ENCODE data around the gene MTAP. TPM values are rescaled to one million over a fixed set of nuclear protein-coding genes. Genes with fewer than 3 reads are reported as not detected.

MTAP gene
- total RNA-seq, 4 donors from 2014 or later = 20.4 to 50.2 (median 30.4) TPM

DNA sequence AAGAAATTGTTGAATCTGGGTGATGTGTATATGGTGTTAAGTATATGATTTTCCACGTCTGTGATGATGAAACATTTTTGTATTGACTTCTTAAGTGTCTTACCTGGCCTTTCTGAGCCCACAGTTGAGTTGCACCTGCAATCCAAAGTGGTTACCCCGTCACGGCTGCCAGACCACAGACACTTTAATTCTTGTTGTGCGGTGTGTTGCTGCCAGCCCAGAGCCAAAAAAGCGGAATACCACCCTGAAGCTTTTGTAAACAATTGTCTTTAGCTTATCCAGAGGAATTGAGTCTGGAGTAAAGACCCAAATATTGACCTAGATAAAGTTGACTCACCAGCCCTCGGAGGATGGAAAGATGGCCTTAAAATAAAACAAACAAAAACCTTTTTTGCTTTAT is 35.1 kb downstream of the MTAP start:
- Histone ChIP-seq H3K27ac (no peak overlapping the region), H3K4me1 (no peaks in the 10 kb centered on the region), H3K9me3 (no peaks in the 10 kb centered on the region), H3K4me3 (no peak overlapping the region), H3K36me3 (peaks cover 2 to 95% (median 20%) of the 10 kb centered on the region in 3 donors), H3K27me3 (no peaks in the 10 kb centered on the region)
- 95% methylated on average over 6 of the region's 6 CpGs for WGBS, 2 donors
- DNase-seq (ENCODE audit: low spot score in 2 of 2) = no peak
- TF ChIP-seq EP300 (IDR thresholded peaks at IDR 0.05) (no peak), CTCF (IDR thresholded peaks at IDR 0.05) (no peak), POLR2A (IDR thresholded peaks at IDR 0.05) (no peak)

DNA sequence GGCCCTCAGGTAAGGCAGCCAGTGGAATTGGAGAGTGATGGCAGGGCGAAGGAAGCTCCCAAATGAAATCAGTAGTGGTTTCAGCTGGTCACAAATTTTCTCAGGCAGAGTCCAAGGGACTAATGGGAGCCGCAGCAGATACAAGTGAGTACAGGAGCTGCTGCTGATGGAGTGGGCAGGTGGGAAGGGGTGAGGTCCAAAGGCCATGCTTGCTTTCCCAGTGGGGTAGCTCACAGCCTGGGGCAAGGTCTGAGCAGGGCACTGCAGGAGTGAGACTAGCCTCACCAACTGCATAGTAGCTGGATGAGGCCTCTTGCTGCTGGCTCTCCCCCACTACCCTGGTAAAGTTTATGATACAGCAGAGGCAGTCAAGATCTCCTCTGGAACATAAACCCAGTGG is 38.2 kb downstream of the MTAP start:
- Histone ChIP-seq H3K4me3 (no peak overlapping the region), H3K9me3 (peaks cover 0 to 12% (median 4%) of the 10 kb centered on the region in 4 donors), H3K27me3 (no peaks in the 10 kb centered on the region), H3K27ac (no peak overlapping the region), H3K4me1 (no peaks in the 10 kb centered on the region), H3K36me3 (peaks cover 2 to 69% (median 20%) of the 10 kb centered on the region in 3 donors)
- TF ChIP-seq CTCF (IDR thresholded peaks at IDR 0.05) (no peak), POLR2A (IDR thresholded peaks at IDR 0.05) (no peak), EP300 (IDR thresholded peaks at IDR 0.05) (no peak)
- 71 to 82% methylated on average over 2 of the region's 2 CpGs for WGBS, 2 donors
- DNase-seq (ENCODE audit: low spot score in 2 of 2) = no peak

- Histone ChIP-seq H3K4me1 (no peaks in the 10 kb centered on the region), H3K9me3 (peaks cover 0 to 17% (median 6%) of the 10 kb centered on the region in 4 donors), H3K36me3 (peaks cover 2 to 70% (median 20%) of the 10 kb centered on the region in 3 donors), H3K4me3 (no peak overlapping the region), H3K27me3 (no peaks in the 10 kb centered on the region), H3K27ac (no peak overlapping the region)
- DNase-seq (ENCODE audit: low spot score in 2 of 2) = no peak
- no peak for TF ChIP-seq EP300 (IDR thresholded peaks at IDR 0.05)
- no peak for TF ChIP-seq POLR2A (IDR thresholded peaks at IDR 0.05)
- no peak for TF ChIP-seq CTCF (IDR thresholded peaks at IDR 0.05)
- WGBS, 2 donors = 93 to 94% methylated on average over 1 of the region's 1 CpG
Observed at GRCh38 chr9:21841133-21841532, 38.7 kb downstream of the MTAP start.

DNA sequence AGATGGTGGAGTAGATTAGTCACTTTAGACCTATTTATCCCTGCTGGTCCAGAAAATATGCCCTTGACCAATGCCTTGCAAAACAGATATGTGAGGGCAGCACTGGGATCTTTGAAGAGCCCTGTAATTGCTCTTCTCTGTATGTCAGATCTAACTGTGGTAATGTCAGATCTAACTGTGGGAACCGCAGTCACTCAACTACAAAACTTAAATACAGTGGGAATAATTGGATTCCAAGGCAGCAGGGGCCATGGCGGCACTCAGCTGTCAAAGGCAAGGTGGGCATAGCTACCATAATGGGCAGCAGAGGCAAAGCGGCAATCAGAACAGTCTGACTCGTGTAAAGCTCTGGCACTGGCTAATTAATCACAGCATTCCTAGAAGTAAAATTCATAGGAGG is 46.2 kb downstream of the MTAP start:
- peaks cover 0 to 67% (median 0%) of the 10 kb centered on the region in 3 donors for H3K36me3 ChIP-seq
- H3K4me3 ChIP-seq = no peak overlapping the region
- H3K9me3 ChIP-seq = peaks cover 0 to 50% (median 10%) of the 10 kb centered on the region in 4 donors
- H3K4me1 ChIP-seq = no peaks in the 10 kb centered on the region
- TF ChIP-seq POLR2A (IDR thresholded peaks at IDR 0.05) (no peak), EP300 (IDR thresholded peaks at IDR 0.05) (no peak), CTCF (IDR thresholded peaks at IDR 0.05) (no peak)
- no peaks in the 10 kb centered on the region for H3K27me3 ChIP-seq
- H3K27ac ChIP-seq = no peak overlapping the region
- 98 to 100% methylated on average over 4 of the region's 4 CpGs for WGBS, 2 donors
- no peak for DNase-seq (ENCODE audit: low spot score in 2 of 2)

- 61 to 68% methylated on average over 3 of the region's 3 CpGs for WGBS, 2 donors
- Histone ChIP-seq H3K36me3 (peaks cover 0 to 80% (median 0%) of the 10 kb centered on the region in 3 donors), H3K4me1 (peaks cover 0 to 6% (median 0%) of the 10 kb centered on the region in 4 donors), H3K27me3 (no peaks in the 10 kb centered on the region), H3K4me3 (no peak overlapping the region), H3K27ac (no peak overlapping the region), H3K9me3 (peaks cover 0 to 17% (median 4%) of the 10 kb centered on the region in 4 donors)
- TF ChIP-seq EP300 (IDR thresholded peaks at IDR 0.05) = no peak
- no peak for TF ChIP-seq POLR2A (IDR thresholded peaks at IDR 0.05)
- TF ChIP-seq CTCF (IDR thresholded peaks at IDR 0.05) = no peak
- no peak for DNase-seq (ENCODE audit: low spot score in 2 of 2)
Observed at GRCh38 chr9:21852754-21853153, 50.3 kb downstream of the MTAP start.
